Endothelial cell of umbilical vein (primary cell): ENCODE data around the gene CEMIP. TPM values are rescaled to one million over a fixed set of nuclear protein-coding genes. Genes with fewer than 3 reads are reported as not detected.

ENCODE experiments used
- BruUV-seq: library from RNA; stranded (reverse); fragments of 400-500 nt; replicated peaks from 2 replicates; lab custom pipeline; 2021; lab: Mats Ljungman, UMichigan
- CTCF ChIA-PET: fragments of 300-600, 350-600 bp; sonication (Branson Sonifier 250); formaldehyde crosslinking; loops from one replicate; lab custom pipeline; 2021; ENCODE audit warnings: antibody characterized with exemption, inconsistent platforms; lab: Charles Lee
- POLR2A ChIA-PET: fragments of 300-600, 350-600 bp; sonication (Branson Sonifier 250); formaldehyde crosslinking; loops from one replicate; lab custom pipeline; 2021; ENCODE audit warnings: antibody characterized with exemption, inconsistent platforms; lab: Charles Lee
- DNase-seq: peaks from one replicate; pipeline ENCODE4 v3.0.0-alpha.2; 2011; ENCODE audit warnings: low read depth, low spot score
- FAIRE-seq: peaks from 2 replicates; lab custom pipeline; 2011; peaks lifted over from hg19 to GRCh38; lab: Jason Lieb, UNC
- H2AFZ ChIP-seq: 2 replicates; pipeline ENCODE4 v1.6.0; 2012; ENCODE audit warnings: low read depth, low read length, control low read depth, inconsistent platforms
- H3K27ac ChIP-seq: 2 replicates; pipeline ENCODE4 v1.5.1; 2011; ENCODE audit warnings: low read depth, mild to moderate bottlenecking, control low read depth, low read length, moderate library complexity; ENCODE audit not compliant: insufficient read depth
- H3K27me3 ChIP-seq, 2 experiments: 2 replicates each; pipeline versions ENCODE4 v1.6.0 to v1.6.1; 2011; ENCODE audit warnings: low read length in 2 of 2, mixed read lengths in 1 of 2; ENCODE audit not compliant: control insufficient read depth in 2 of 2, insufficient read depth in 2 of 2
- H3K36me3 ChIP-seq, 2 experiments: 2 replicates in 1 of 2; 3 replicates in 1 of 2; pipeline ENCODE4 v1.5.1; 2011; ENCODE audit warnings: low read length in 2 of 2, mild to moderate bottlenecking in 1 of 2, moderate library complexity in 1 of 2; ENCODE audit not compliant: control insufficient read depth in 2 of 2, insufficient read depth in 2 of 2; ENCODE audit errors: extremely low read depth in 1 of 2
- H3K4me1 ChIP-seq: 3 replicates; pipeline ENCODE4 v1.5.1; 2011; ENCODE audit warnings: mild to moderate bottlenecking, low read length; ENCODE audit not compliant: control insufficient read depth, insufficient read depth; ENCODE audit errors: extremely low read depth
- H3K4me2 ChIP-seq: 2 replicates; pipeline ENCODE4 v1.6.1; 2011; ENCODE audit warnings: low read length, control low read depth, mixed read lengths; ENCODE audit not compliant: insufficient read depth
- H3K4me3 ChIP-seq, 3 experiments: fragments of 200-600 bp in 1 of 3; sonication (generic), shearing (Covaris generic) in 1 of 3; replicated peaks in 1 of 3; 2 replicates each; pipeline ENCODE4 v1.5.1; 2011 to 2016; ENCODE audit warnings: control low read depth in 3 of 3, low read length in 3 of 3, mild to moderate bottlenecking in 2 of 3, inconsistent platforms in 1 of 3, low read depth in 1 of 3, moderate library complexity in 1 of 3; ENCODE audit not compliant: insufficient read depth in 1 of 3
- H3K79me2 ChIP-seq: 2 replicates; pipeline ENCODE4 v1.6.0; 2012; ENCODE audit warnings: low read length, inconsistent platforms; ENCODE audit not compliant: control insufficient read depth, insufficient read depth
- H3K9ac ChIP-seq: replicated peaks from 2 replicates; pipeline ENCODE3; 2011; ENCODE audit warnings: low read length, control low read depth; ENCODE audit not compliant: insufficient read depth; ENCODE audit errors: extremely low read depth
- H3K9me1 ChIP-seq: replicated peaks from 3 replicates; pipeline ENCODE4 v1.6.0; 2011; ENCODE audit warnings: mild to moderate bottlenecking, low read length; ENCODE audit not compliant: control insufficient read depth, insufficient read depth; ENCODE audit errors: extremely low read depth
- H3K9me3 ChIP-seq: replicated peaks from 2 replicates; pipeline ENCODE4 v1.5.1; 2012; ENCODE audit warnings: low read length, inconsistent platforms; ENCODE audit not compliant: control insufficient read depth, insufficient read depth
- H4K20me1 ChIP-seq: replicated peaks from 2 replicates; pipeline ENCODE3; 2011; ENCODE audit warnings: mild to moderate bottlenecking, low read length; ENCODE audit not compliant: control insufficient read depth, insufficient read depth; ENCODE audit errors: extremely low read depth
- CTCF ChIP-seq, 2 donors: IDR thresholded peaks; 1 replicate in 1 of 2; 2 replicates in 1 of 2; pipeline ENCODE4 v1.5.1; 2011; ENCODE audit warnings: low read length in 2 of 2, mild to moderate bottlenecking in 2 of 2, moderate library complexity in 2 of 2, control low read depth in 1 of 2, inconsistent platforms in 1 of 2, low read depth in 1 of 2; ENCODE audit not compliant: insufficient read depth in 1 of 2; ENCODE audit errors: extremely low read depth in 1 of 2
- EZH2 ChIP-seq: IDR thresholded peaks from 2 replicates; pipeline ENCODE4 v1.6.1; 2012; ENCODE audit warnings: borderline replicate concordance, low read depth, mild to moderate bottlenecking, moderate library complexity, low read length, inconsistent platforms; ENCODE audit not compliant: severe bottlenecking
- FOS ChIP-seq: IDR thresholded peaks from 2 replicates; pipeline ENCODE4 v1.6.1; 2011; ENCODE audit warnings: mild to moderate bottlenecking, low read length, moderate library complexity, borderline replicate concordance; ENCODE audit not compliant: insufficient read depth
- GATA2 ChIP-seq: IDR thresholded peaks from 2 replicates; pipeline ENCODE4 v1.7.0; 2011; ENCODE audit warnings: low read depth, mild to moderate bottlenecking, moderate library complexity, mixed read lengths, low read length; ENCODE audit not compliant: insufficient read length, insufficient read depth
- JUN ChIP-seq: IDR thresholded peaks from 2 replicates; pipeline ENCODE4 v1.6.1; 2011; ENCODE audit warnings: borderline replicate concordance, low read depth; ENCODE audit not compliant: insufficient read length, insufficient read depth
- MAX ChIP-seq: IDR thresholded peaks from 2 replicates; pipeline ENCODE4 v1.6.1; 2011; ENCODE audit not compliant: insufficient read depth, insufficient read length
- MYC ChIP-seq: IDR thresholded peaks from one replicate; pipeline ENCODE4 v1.6.1; 2011; ENCODE audit warnings: mild to moderate bottlenecking, low read depth, low read length
- POLR2A ChIP-seq: IDR thresholded peaks from 2 replicates; pipeline ENCODE4 v1.6.1; 2012; ENCODE audit warnings: low read depth, mild to moderate bottlenecking, control low read depth, low read length
- POLR2AphosphoS5 ChIP-seq: IDR thresholded peaks from 2 replicates; pipeline ENCODE4 v1.6.1; 2012; ENCODE audit warnings: low read depth, mild to moderate bottlenecking, control low read depth, low read length, moderate library complexity; ENCODE audit not compliant: insufficient read depth
- dilution Hi-C: fragments of 300-500 bp; cut with MboI; formaldehyde crosslinking; loops from one replicate; pipeline ENCODE4 v1.15.0; 2019; ENCODE audit warnings: low sequenced_read_pairs; ENCODE audit not compliant: extremely low pct_ligation_motif_present
- intact Hi-C: fragments of 100-400 bp; cut with micrococcal nuclease; formaldehyde crosslinking; loops from one replicate; pipeline ENCODE4 v1.10.0; 2022
- polyA plus RNA-seq, 4 experiments: library from polyadenylated mRNA; depleted of rRNA in 3 of 4; stranded (reverse) in 3 of 4; unstranded in 1 of 4; fragments of >200 nt; gene quantifications; 2 replicates each; pipeline versions ENCODE4 v1.2.1 to v1.2.3, GENCODE V29; 2011 to 2012; ENCODE audit warnings: missing spikeins in 1 of 4
- total RNA-seq: library from RNA; stranded (reverse); gene quantifications from 2 replicates; pipeline ENCODE4 v1.2.3, GENCODE V29; 2021

Gene CEMIP
- total and polyA plus RNA-seq, 2 donors (not counting 3 experiments of a cell fraction or from before 2014, with no cell fraction given), result 0.01 TPM; not detected in 1

- intact Hi-C loops (no loop called here), dilution Hi-C loops (no loop called here)
- CTCF ChIA-PET, result interaction anchor here (2.0 kb wide), 1 partner anchor 205 kb away, joined by 9 read pairs; no protein-coding TSS in a partner anchor
- POLR2A ChIA-PET, result no interaction called here
- FAIRE-seq, result no peak
- H3K4me2 ChIP-seq, result no peak overlapping the region
- H3K36me3 ChIP-seq, result no peaks in the 10 kb centered on the region
- H3K4me1 ChIP-seq, result peaks cover 4% of the 10 kb centered on the region
- H2AFZ ChIP-seq, result no peak overlapping the region
- no peak overlapping the region for H3K27ac ChIP-seq
- H3K79me2 ChIP-seq, result no peaks in the 10 kb centered on the region
- no peak overlapping the region for H3K9ac ChIP-seq
- H3K27me3 ChIP-seq, result no peaks in the 10 kb centered on the region
- no TSS peak for BruUV-seq
- no peaks in the 10 kb centered on the region for H3K9me1 ChIP-seq
- no peak overlapping the region for H3K4me3 ChIP-seq
- DNase-seq, result no peak
- H4K20me1 ChIP-seq, result no peaks in the 10 kb centered on the region
- TF ChIP-seq POLR2AphosphoS5, result no peak
- TF ChIP-seq MYC, result no peak
- no peak for TF ChIP-seq GATA2
- TF ChIP-seq EZH2, result no peak
- no peak for TF ChIP-seq MAX
- TF ChIP-seq FOS, result no peak
- TF ChIP-seq CTCF (IDR thresholded peaks at IDR 0.05; ENCODE audit: extremely low read depth in 1 of 2, insufficient read depth in 1 of 2, low read depth in 1 of 2, low read length in 2 of 2), result no peak
- no peak for TF ChIP-seq JUN
- no peak for TF ChIP-seq POLR2A
- no peaks in the 10 kb centered on the region for H3K9me3 ChIP-seq
Observed at GRCh38 chr15:80773122-80773551, 6.0 kb upstream of the CEMIP start.
